Measurements from ENCODE around the gene LETM1. TPM values are rescaled to one million over a fixed set of nuclear protein-coding genes. Genes with fewer than 3 reads are reported as not detected.

LETM1 gene
- total and polyA plus RNA-seq, 2 of the 13 experiments (the other 11 are each of a cell fraction or from before 2014, with no cell fraction given) = 9.7 to 41.6 TPM

- no peak for TF ChIP-seq ZUFSP (CRISPR knock-in tag; IDR thresholded peaks at IDR 0.05; ENCODE audit: borderline replicate concordance)
- no peak for TF ChIP-seq ZMYM2 (CRISPR knock-in tag; IDR thresholded peaks at IDR 0.05)
- TF ChIP-seq SP5 (CRISPR knock-in tag; IDR thresholded peaks at IDR 0.05; ENCODE audit: borderline replicate concordance, low read depth) = peak; percentile 38
- TF ChIP-seq ZNF337 (CRISPR knock-in tag; IDR thresholded peaks at IDR 0.05; ENCODE audit: borderline replicate concordance, low read depth) = no peak
- TF ChIP-seq YY1 (IDR thresholded peaks at IDR 0.05; ENCODE audit: insufficient read depth, insufficient replicate concordance, low read depth, low read length) = no peak
- no peak for TF ChIP-seq ZNF614 (CRISPR knock-in tag; IDR thresholded peaks at IDR 0.05; ENCODE audit: borderline replicate concordance)
- TF ChIP-seq DZIP1 (CRISPR knock-in tag; IDR thresholded peaks at IDR 0.05) = no peak
- no peak for TF ChIP-seq TMF1 (CRISPR knock-in tag; IDR thresholded peaks at IDR 0.05; ENCODE audit: low read depth)
- TF ChIP-seq MAF1 (CRISPR knock-in tag; IDR thresholded peaks at IDR 0.05; ENCODE audit: borderline replicate concordance) = no peak
- TF ChIP-seq BORCS8-MEF2B (CRISPR knock-in tag; IDR thresholded peaks at IDR 0.05) = 0 out of 2 replicates have a peak, but pooled peaks have one; percentile 0
- no peak for TF ChIP-seq ZNF672 (CRISPR knock-in tag; IDR thresholded peaks at IDR 0.05)
- no peak for TF ChIP-seq HES4 (CRISPR knock-in tag; IDR thresholded peaks at IDR 0.05; ENCODE audit: borderline replicate concordance)
- TF ChIP-seq ZNF446 (CRISPR knock-in tag; IDR thresholded peaks at IDR 0.05) = no peak
- no peak for TF ChIP-seq TCF7L2 (IDR thresholded peaks at IDR 0.05; ENCODE audit: low read depth, low read length)
- TF ChIP-seq ZNF224 (CRISPR knock-in tag; IDR thresholded peaks at IDR 0.05) = no peak
- no peak for TF ChIP-seq TEAD3 (CRISPR knock-in tag; optimal IDR thresholded peaks at IDR 0.05; ENCODE audit: borderline replicate concordance)
- TF ChIP-seq ZNF713 (CRISPR knock-in tag; IDR thresholded peaks at IDR 0.05) = no peak
- no peak for TF ChIP-seq NFAT5 (CRISPR knock-in tag; IDR thresholded peaks at IDR 0.05)
- no peak for TF ChIP-seq RORA (CRISPR knock-in tag; IDR thresholded peaks at IDR 0.05)
- no peak for TF ChIP-seq PHF8 (CRISPR knock-in tag; IDR thresholded peaks at IDR 0.05)
- TF ChIP-seq THAP11 (CRISPR knock-in tag; IDR thresholded peaks at IDR 0.05) = no peak
Observed at GRCh38 chr4:1778642-1779392, 77.1 kb downstream of the LETM1 start (continued).
